ENCODE data around the gene ZNF524.

GRCh38 chr19:55578761-55579747 lies 21.0 kb upstream of the ZNF524 start:
- TF ChIP-seq CTCF (IDR thresholded peaks at IDR 0.05) (no peak), POLR2A (IDR thresholded peaks at IDR 0.05) (no peak), POLR2AphosphoS5 (IDR thresholded peaks at IDR 0.05) (no peak), EP300 (IDR thresholded peaks at IDR 0.05) (no peak)
